HCT116 (cell line): ENCODE results near the gene PYGL. TPM values are rescaled to one million over a fixed set of nuclear protein-coding genes. Genes with fewer than 3 reads are reported as not detected.

Source experiments
- ATAC-seq: fragments of 200-7000 bp; cut with Tn5 transposase; 2 replicates; pipeline ENCODE4 v1.9.1; 2020; ENCODE audit warnings: mild to moderate bottlenecking, moderate library complexity
- BruUV-seq: library from RNA; stranded (reverse); fragments of 400-500 nt; replicated peaks from 2 replicates; lab custom pipeline; 2021; lab: Mats Ljungman, UMichigan
- CTCF ChIA-PET: fragments of 300-600 bp; sonication (Branson Sonifier 250); formaldehyde crosslinking; loops from one replicate; lab custom pipeline; 2021; ENCODE audit warnings: antibody characterized with exemption; lab: Charles Lee
- POLR2A ChIA-PET: fragments of 300-600, 350-600 bp; sonication (Branson Sonifier 250); formaldehyde crosslinking; loops from one replicate; lab custom pipeline; 2021; ENCODE audit warnings: antibody characterized with exemption; lab: Charles Lee
- RAD21 ChIA-PET, 2 experiments: fragments of 300-600 bp; sonication (Branson Sonifier 250); formaldehyde crosslinking; loops; one replicate each; lab custom pipeline; 2023; ENCODE audit warnings: low total read pairs in 2 of 2; ENCODE audit not compliant: uncharacterized antibody in 2 of 2, unreplicated experiment in 2 of 2, low non-redundant PET in 1 of 2; lab: Charles Lee
- DNase-seq: peaks from one replicate; pipeline ENCODE4 v3.0.0-alpha.2; 2010; ENCODE audit warnings: low read depth, low spot score
- H2AFZ ChIP-seq: fragments of 200-600 bp; shearing (Covaris generic), sonication (generic); 2 replicates; pipeline ENCODE4 v1.6.1; 2017; ENCODE audit warnings: low read depth, mixed run types, mixed read lengths, antibody characterized with exemption, low read length; ENCODE audit not compliant: poor library complexity, severe bottlenecking
- H3K27ac ChIP-seq: 2 replicates; pipeline ENCODE4 v1.5.1; 2012; ENCODE audit warnings: low read depth, low read length
- H3K27me3 ChIP-seq: fragments of 200-600 bp; sonication (generic); 2 replicates; pipeline ENCODE4 v1.6.1; 2016; ENCODE audit warnings: mixed run types, low read length, mixed read lengths; ENCODE audit not compliant: insufficient read depth
- H3K36me3 ChIP-seq, 2 experiments: fragments of 200-500 bp in 1 of 2; fragments of 200-600 bp in 1 of 2; sonication (Bioruptor generic) in 1 of 2; sonication (generic) in 1 of 2; 2 replicates each; pipeline versions ENCODE4 v1.5.1 to v1.6.1; 2014 to 2016; ENCODE audit warnings: low read length in 2 of 2, inconsistent platforms in 1 of 2, mixed read lengths in 1 of 2, mixed run types in 1 of 2; ENCODE audit not compliant: insufficient read depth in 2 of 2, control insufficient read depth in 1 of 2
- H3K4me1 ChIP-seq, 2 experiments: fragments of 200-600 bp in 1 of 2; sonication (generic) in 1 of 2; 2 replicates each; pipeline versions ENCODE4 v1.5.1 to v1.6.1; 2012 to 2017; ENCODE audit warnings: low read length in 2 of 2, inconsistent platforms in 1 of 2, mild to moderate bottlenecking in 1 of 2, mixed read lengths in 1 of 2, mixed run types in 1 of 2, moderate library complexity in 1 of 2; ENCODE audit not compliant: insufficient read depth in 2 of 2, control insufficient read depth in 1 of 2
- H3K4me2 ChIP-seq: fragments of 200-600 bp; sonication (generic); 2 replicates; pipeline ENCODE4 v1.6.1; 2017; ENCODE audit warnings: mixed run types, low read length, mixed read lengths
- H3K4me3 ChIP-seq, 2 experiments: fragments of 200-600 bp in 1 of 2; sonication (generic) in 1 of 2; replicated peaks in 1 of 2; 2 replicates each; pipeline ENCODE4 v1.5.1; 2011 to 2016; ENCODE audit warnings: low read length in 2 of 2, control low read depth in 1 of 2, low read depth in 1 of 2, mild to moderate bottlenecking in 1 of 2, mixed read lengths in 1 of 2, mixed run types in 1 of 2
- H3K79me2 ChIP-seq: fragments of 200-600 bp; sonication (generic); 2 replicates; pipeline ENCODE4 v1.6.1; 2017; ENCODE audit warnings: mild to moderate bottlenecking, mixed run types, low read length, moderate library complexity, mixed read lengths; ENCODE audit not compliant: insufficient read depth
- H3K9ac ChIP-seq: fragments of 200-600 bp; sonication (generic); 2 replicates; pipeline ENCODE4 v1.6.1; 2016; ENCODE audit warnings: low read length, mixed read lengths
- H3K9me2 ChIP-seq: fragments of 200-600 bp; sonication (generic), shearing (Covaris generic); 2 replicates; pipeline ENCODE4 v1.6.1; 2017; ENCODE audit warnings: mixed run types, mild to moderate bottlenecking, moderate library complexity; ENCODE audit not compliant: insufficient read depth
- H3K9me3 ChIP-seq, 2 experiments: fragments of 200-500 bp in 1 of 2; fragments of 200-600 bp in 1 of 2; sonication (Bioruptor generic) in 1 of 2; sonication (generic) in 1 of 2; 2 replicates each; pipeline ENCODE4 v1.6.1; 2014 to 2017; ENCODE audit warnings: low read length in 2 of 2, mixed read lengths in 2 of 2, inconsistent platforms in 1 of 2, low read depth in 1 of 2, mild to moderate bottlenecking in 1 of 2, mixed run types in 1 of 2, moderate library complexity in 1 of 2; ENCODE audit not compliant: control insufficient read depth in 1 of 2, insufficient read depth in 1 of 2
- H4K20me1 ChIP-seq: fragments of 200-600 bp; sonication (generic), shearing (Covaris generic); 2 replicates; pipeline ENCODE4 v1.6.1; 2017; ENCODE audit warnings: mixed run types, mild to moderate bottlenecking, moderate library complexity; ENCODE audit not compliant: insufficient read depth
- CBX3 ChIP-seq: IDR thresholded peaks from 2 replicates; pipeline ENCODE4 v1.6.1; 2012; ENCODE audit warnings: low read depth
- EGR1 ChIP-seq: IDR thresholded peaks from 2 replicates; pipeline ENCODE4 v1.6.1; 2012; ENCODE audit warnings: low read depth
- ELF1 ChIP-seq: IDR thresholded peaks from 2 replicates; pipeline ENCODE4 v1.6.1; 2012; ENCODE audit warnings: low read depth, borderline replicate concordance
- EZH2 ChIP-seq: fragments of 200-600 bp; sonication (generic); IDR thresholded peaks from 2 replicates; pipeline ENCODE4 v1.6.1; 2017; ENCODE audit warnings: antibody characterized with exemption, mixed run types
- EZH2phosphoT487 ChIP-seq: fragments of 200-600 bp; IDR thresholded peaks from 2 replicates; pipeline ENCODE4 v1.6.1; 2018; ENCODE audit warnings: antibody characterized with exemption, borderline replicate concordance
- FOSL1 ChIP-seq: IDR thresholded peaks from 2 replicates; pipeline ENCODE4 v1.6.1; 2012; ENCODE audit warnings: low read depth
- JUND ChIP-seq: IDR thresholded peaks from 2 replicates; pipeline ENCODE4 v1.6.1; 2012
- POLR2A ChIP-seq: IDR thresholded peaks from 2 replicates; pipeline ENCODE4 v1.7.0; 2011; ENCODE audit warnings: borderline replicate concordance; ENCODE audit not compliant: insufficient read depth, insufficient read length; ENCODE audit errors: extremely low read depth
- POLR2AphosphoS5 ChIP-seq: IDR thresholded peaks from 2 replicates; pipeline ENCODE4 v1.6.1; 2011; ENCODE audit warnings: mild to moderate bottlenecking, low read depth, low read length, moderate library complexity
- RAD21 ChIP-seq: IDR thresholded peaks from 2 replicates; pipeline ENCODE4 v1.6.1; 2012; ENCODE audit warnings: low read depth, mild to moderate bottlenecking
- SRF ChIP-seq: IDR thresholded peaks from 2 replicates; pipeline ENCODE4 v1.6.1; 2012; ENCODE audit warnings: low read depth
- TCF7L2 ChIP-seq: IDR thresholded peaks from 2 replicates; pipeline ENCODE4 v1.7.0; 2011; ENCODE audit warnings: borderline replicate concordance, inconsistent platforms; ENCODE audit not compliant: insufficient read depth, insufficient read length; ENCODE audit errors: extremely low read depth
- intact Hi-C: fragments of 100-400 bp; cut with micrococcal nuclease; formaldehyde crosslinking; loops from 2 replicates; pipeline ENCODE4 v1.10.0; 2022
- total RNA-seq: library from RNA; stranded (reverse); gene quantifications from one replicate; pipeline ENCODE4 v1.2.1, GENCODE V29; 2021; ENCODE audit not compliant: unreplicated experiment
- TF ChIP-seq, protein P1 (sequence below), 3 experiments: fragments of 200-600 bp in 1 of 3; sonication (generic) in 1 of 3; IDR thresholded peaks in 2 of 3; conservative IDR thresholded peaks in 1 of 3; 2 replicates each; pipeline ENCODE4 v1.5.1; 2012 to 2017; ENCODE audit warnings: low read depth in 2 of 3, low read length in 2 of 3, antibody characterized with exemption in 1 of 3, borderline replicate concordance in 1 of 3, control low read depth in 1 of 3, mild to moderate bottlenecking in 1 of 3, mixed read lengths in 1 of 3, mixed run types in 1 of 3, moderate library complexity in 1 of 3; ENCODE audit not compliant: insufficient read depth in 1 of 3
- TF ChIP-seq, protein P2 (sequence below): IDR thresholded peaks from 2 replicates; pipeline ENCODE4 v1.6.1; 2012

PYGL gene
- total RNA-seq, 1 experiment from 2014 or later = 173 TPM

- H3K9ac ChIP-seq = no peak overlapping the region
- TF ChIP-seq CBX3 (no peak), EGR1 (no peak), SRF (no peak), FOSL1 (no peak)
- TF ChIP-seq, protein P1, sequence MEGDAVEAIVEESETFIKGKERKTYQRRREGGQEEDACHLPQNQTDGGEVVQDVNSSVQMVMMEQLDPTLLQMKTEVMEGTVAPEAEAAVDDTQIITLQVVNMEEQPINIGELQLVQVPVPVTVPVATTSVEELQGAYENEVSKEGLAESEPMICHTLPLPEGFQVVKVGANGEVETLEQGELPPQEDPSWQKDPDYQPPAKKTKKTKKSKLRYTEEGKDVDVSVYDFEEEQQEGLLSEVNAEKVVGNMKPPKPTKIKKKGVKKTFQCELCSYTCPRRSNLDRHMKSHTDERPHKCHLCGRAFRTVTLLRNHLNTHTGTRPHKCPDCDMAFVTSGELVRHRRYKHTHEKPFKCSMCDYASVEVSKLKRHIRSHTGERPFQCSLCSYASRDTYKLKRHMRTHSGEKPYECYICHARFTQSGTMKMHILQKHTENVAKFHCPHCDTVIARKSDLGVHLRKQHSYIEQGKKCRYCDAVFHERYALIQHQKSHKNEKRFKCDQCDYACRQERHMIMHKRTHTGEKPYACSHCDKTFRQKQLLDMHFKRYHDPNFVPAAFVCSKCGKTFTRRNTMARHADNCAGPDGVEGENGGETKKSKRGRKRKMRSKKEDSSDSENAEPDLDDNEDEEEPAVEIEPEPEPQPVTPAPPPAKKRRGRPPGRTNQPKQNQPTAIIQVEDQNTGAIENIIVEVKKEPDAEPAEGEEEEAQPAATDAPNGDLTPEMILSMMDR (IDR thresholded peaks at IDR 0.05 in 2 of 3, conservative IDR thresholded peaks at IDR 0.05 in 1 of 3; ENCODE audit: borderline replicate concordance in 1 of 3, insufficient read depth in 1 of 3, low read depth in 2 of 3, low read length in 2 of 3) = no peak
- TF ChIP-seq, all 23 proteins: peak for 0
- Histone ChIP-seq H3K27me3 (peaks cover 5% of the 10 kb centered on the region; the same call in 1 of the 2 replicates), H3K9me3 (no peaks in the 10 kb centered on the region), H3K36me3 (no peaks in the 10 kb centered on the region), H3K79me2 (no peaks in the 10 kb centered on the region), H2AFZ (no peak overlapping the region), H3K9me2 (no peaks in the 10 kb centered on the region), H3K4me1 (peaks cover 6 to 12% of the 10 kb centered on the region in 2 experiments), H4K20me1 (no peaks in the 10 kb centered on the region), H3K4me3 (no peak overlapping the region), H3K27ac (no peak overlapping the region), H3K4me2 (no peak overlapping the region)
- ATAC-seq = no peak
- CTCF ChIA-PET = no interaction called here
- DNase-seq = no peak
- RAD21 ChIA-PET = no interaction called here
- POLR2A ChIA-PET = no interaction called here
- intact Hi-C loops = no loop called here
- no TSS peak for BruUV-seq
These were observed 82.2 kb downstream of the PYGL start for GRCh38 chr14:50862036-50862570.

- ChIA-PET POLR2A (interaction anchor here (3.0 kb wide), 1 partner anchor 15 kb away, joined by 11 read pairs; no protein-coding TSS in a partner anchor), RAD21 (interaction anchor here (0.6 to 1.1 kb wide), 4 partner anchors 87 to 260 kb away, joined by 3 to 4 read pairs (median 4); no protein-coding TSS in a partner anchor), CTCF (interaction anchor here (0.5 to 2.2 kb wide), 32 partner anchors 8 to 1142 kb away, joined by 3 to 27 read pairs (median 4); partner anchors contain the start of genes ATL1 and NIN)
- Histone ChIP-seq H2AFZ (peak overlapping the region; percentile 57), H3K4me2 (peak overlapping the region; percentile 83), H3K79me2 (no peaks in the 10 kb centered on the region), H3K4me1 (peaks cover 7 to 12% of the 10 kb centered on the region in 2 experiments), H3K36me3 (no peaks in the 10 kb centered on the region), H4K20me1 (no peaks in the 10 kb centered on the region), H3K9me3 (no peaks in the 10 kb centered on the region), H3K9me2 (no peaks in the 10 kb centered on the region), H3K9ac (peak overlapping the region; percentile 31; the same call in 1 of the 2 replicates), H3K27ac (no peak overlapping the region), H3K4me3 (peak overlapping the region; percentile 32 to 51), H3K27me3 (peaks cover 5% of the 10 kb centered on the region; the same call in 1 of the 2 replicates)
- intact Hi-C loops = loop anchor here (1.0 to 2.0 kb wide), 2 partner anchors 260 to 318 kb away; no protein-coding TSS in a partner anchor
- DNase-seq (peak; percentile 71), ATAC-seq (peak; percentile 73)
- no TSS peak for BruUV-seq
- TF ChIP-seq RAD21 (peak; percentile 67), POLR2A (no peak), EZH2 (no peak), JUND (no peak), SRF (no peak), POLR2AphosphoS5 (no peak), EZH2phosphoT487 (no peak), ELF1 (no peak), TCF7L2 (no peak)
- TF ChIP-seq, protein P2, sequence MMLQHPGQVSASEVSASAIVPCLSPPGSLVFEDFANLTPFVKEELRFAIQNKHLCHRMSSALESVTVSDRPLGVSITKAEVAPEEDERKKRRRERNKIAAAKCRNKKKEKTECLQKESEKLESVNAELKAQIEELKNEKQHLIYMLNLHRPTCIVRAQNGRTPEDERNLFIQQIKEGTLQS = no peak
- TF ChIP-seq, protein P1 (IDR thresholded peaks at IDR 0.05 in 2 of 3, conservative IDR thresholded peaks at IDR 0.05 in 1 of 3; ENCODE audit: borderline replicate concordance in 1 of 3, insufficient read depth in 1 of 3, low read depth in 2 of 3, low read length in 2 of 3) = peak; percentile 55 to 68 (median 58); a peak in 5 of 6 replicates
These were observed 83.7 kb downstream of the PYGL start for GRCh38 chr14:50860478-50861086.
